HEK293 (cell line): Measurements from ENCODE around the gene SCGB1C1.

ENCODE experiments used
- BCL11A ChIP-seq: fragments of 450-650 bp; formaldehyde crosslinking; IDR thresholded peaks from 2 replicates; pipeline ENCODE4 v1.5.1; 2016; ENCODE audit warnings: low read depth, missing biosample characterization, missing genetic modification characterization
- SP2 ChIP-seq: fragments of 450-650 bp; formaldehyde crosslinking; IDR thresholded peaks from 2 replicates; pipeline ENCODE4 v1.5.1; 2016; ENCODE audit warnings: missing biosample characterization, missing genetic modification characterization
- ZBTB20 ChIP-seq: fragments of 450-650 bp; formaldehyde crosslinking; IDR thresholded peaks from 2 replicates; pipeline ENCODE4 v1.5.1; 2016; ENCODE audit warnings: missing biosample characterization, missing genetic modification characterization
- ZBTB21 ChIP-seq: fragments of 450-650 bp; formaldehyde crosslinking; IDR thresholded peaks from 2 replicates; pipeline ENCODE4 v1.5.1; 2017; ENCODE audit warnings: missing biosample characterization, missing genetic modification characterization
- ZBTB8A ChIP-seq: fragments of 450-650 bp; formaldehyde crosslinking; IDR thresholded peaks from 2 replicates; pipeline ENCODE4 v1.5.1; 2016; ENCODE audit warnings: missing biosample characterization, missing genetic modification characterization
- ZFP69B ChIP-seq: fragments of 450-650 bp; formaldehyde crosslinking; IDR thresholded peaks from 2 replicates; pipeline ENCODE4 v1.5.1; 2016; ENCODE audit warnings: missing biosample characterization, missing genetic modification characterization
- ZNF132 ChIP-seq: fragments of 450-650 bp; formaldehyde crosslinking; IDR thresholded peaks from 2 replicates; pipeline ENCODE4 v1.5.1; 2017; ENCODE audit warnings: missing biosample characterization, missing genetic modification characterization, borderline replicate concordance
- ZNF133 ChIP-seq: fragments of 450-650 bp; formaldehyde crosslinking; IDR thresholded peaks from 2 replicates; pipeline ENCODE4 v1.5.1; 2016; ENCODE audit warnings: missing biosample characterization, missing genetic modification characterization
- ZNF16 ChIP-seq: fragments of 450-650 bp; formaldehyde crosslinking; IDR thresholded peaks from 2 replicates; pipeline ENCODE4 v1.5.1; 2016; ENCODE audit warnings: low read depth, missing biosample characterization, missing genetic modification characterization
- ZNF211 ChIP-seq: fragments of 450-650 bp; formaldehyde crosslinking; IDR thresholded peaks from 2 replicates; pipeline ENCODE4 v1.5.1; 2016; ENCODE audit warnings: low read depth, missing biosample characterization, missing genetic modification characterization
- ZNF311 ChIP-seq: fragments of 450-650 bp; formaldehyde crosslinking; IDR thresholded peaks from 2 replicates; pipeline ENCODE4 v1.5.1; 2017; ENCODE audit warnings: missing biosample characterization, missing genetic modification characterization, borderline replicate concordance
- ZNF37A ChIP-seq: fragments of 450-650 bp; IDR thresholded peaks from 2 replicates; pipeline ENCODE4 v1.5.1; 2018; ENCODE audit warnings: missing biosample characterization, missing genetic modification characterization
- ZNF521 ChIP-seq: fragments of 450-650 bp; formaldehyde crosslinking; IDR thresholded peaks from 2 replicates; pipeline ENCODE4 v1.5.1; 2017; ENCODE audit warnings: missing biosample characterization, mild to moderate bottlenecking, missing genetic modification characterization
- ZNF529 ChIP-seq: fragments of 450-650 bp; formaldehyde crosslinking; IDR thresholded peaks from 2 replicates; pipeline ENCODE4 v1.5.1; 2017; ENCODE audit warnings: missing genetic modification characterization, missing biosample characterization; ENCODE audit not compliant: insufficient replicate concordance
- ZNF548 ChIP-seq: fragments of 450-650 bp; formaldehyde crosslinking; IDR thresholded peaks from 2 replicates; pipeline ENCODE4 v1.5.1; 2016; ENCODE audit warnings: missing biosample characterization, missing genetic modification characterization
- ZNF561 ChIP-seq: fragments of 450-650 bp; IDR thresholded peaks from 2 replicates; pipeline ENCODE4 v1.5.1; 2018; ENCODE audit warnings: missing biosample characterization, missing genetic modification characterization, borderline replicate concordance
- ZNF585B ChIP-seq: fragments of 450-650 bp; formaldehyde crosslinking; IDR thresholded peaks from 2 replicates; pipeline ENCODE4 v1.5.1; 2016; ENCODE audit warnings: missing biosample characterization, missing genetic modification characterization
- ZNF600 ChIP-seq: fragments of 450-650 bp; formaldehyde crosslinking; IDR thresholded peaks from 2 replicates; pipeline ENCODE4 v1.5.1; 2016; ENCODE audit warnings: missing biosample characterization, missing genetic modification characterization
- ZNF626 ChIP-seq: fragments of 450-650 bp; sonication (Bioruptor Pico); formaldehyde crosslinking; IDR thresholded peaks from 2 replicates; pipeline ENCODE4 v1.5.1; 2018; ENCODE audit warnings: missing biosample characterization, missing genetic modification characterization, inconsistent platforms
- ZNF629 ChIP-seq: fragments of 450-650 bp; formaldehyde crosslinking; IDR thresholded peaks from 2 replicates; pipeline ENCODE4 v1.5.1; 2017; ENCODE audit warnings: missing biosample characterization, missing genetic modification characterization
- ZNF701 ChIP-seq: fragments of 450-650 bp; formaldehyde crosslinking; IDR thresholded peaks from 2 replicates; pipeline ENCODE4 v1.5.1; 2016; ENCODE audit warnings: missing biosample characterization, missing genetic modification characterization
- ZNF707 ChIP-seq: fragments of 450-650 bp; formaldehyde crosslinking; IDR thresholded peaks from 2 replicates; pipeline ENCODE4 v1.5.1; 2016; ENCODE audit warnings: missing biosample characterization, missing genetic modification characterization
- ZNF792 ChIP-seq: fragments of 450-650 bp; formaldehyde crosslinking; IDR thresholded peaks from 2 replicates; pipeline ENCODE4 v1.5.1; 2016; ENCODE audit warnings: missing biosample characterization, missing genetic modification characterization
- ZSCAN30 ChIP-seq: fragments of 450-650 bp; IDR thresholded peaks from 2 replicates; pipeline ENCODE4 v1.5.1; 2018; ENCODE audit warnings: missing biosample characterization, mild to moderate bottlenecking, missing genetic modification characterization, moderate library complexity
- ZSCAN4 ChIP-seq: fragments of 450-650 bp; formaldehyde crosslinking; IDR thresholded peaks from 2 replicates; pipeline ENCODE4 v1.5.1; 2017; ENCODE audit warnings: missing biosample characterization, missing genetic modification characterization
- TF ChIP-seq, protein P1 (sequence below): fragments of 450-650 bp; formaldehyde crosslinking; IDR thresholded peaks from 2 replicates; pipeline ENCODE4 v1.5.1; 2016; ENCODE audit warnings: missing biosample characterization, missing genetic modification characterization, borderline replicate concordance
- TF ChIP-seq, protein P2 (sequence below): fragments of 450-650 bp; formaldehyde crosslinking; IDR thresholded peaks from 2 replicates; pipeline ENCODE4 v1.5.1; 2017; ENCODE audit warnings: missing biosample characterization, missing genetic modification characterization
- TF ChIP-seq, protein P3 (sequence below): fragments of 450-650 bp; formaldehyde crosslinking; IDR thresholded peaks from 2 replicates; pipeline ENCODE4 v1.5.1; 2016; ENCODE audit warnings: missing biosample characterization, missing genetic modification characterization
- TF ChIP-seq, protein P4 (sequence below): fragments of 450-650 bp; formaldehyde crosslinking; IDR thresholded peaks from 2 replicates; pipeline ENCODE4 v1.5.1; 2017; ENCODE audit warnings: missing biosample characterization, missing genetic modification characterization

SCGB1C1 gene

GRCh38 chr11:208181-208916, 15.5 kb downstream of the SCGB1C1 start (continued):
- TF ChIP-seq, protein P1, sequence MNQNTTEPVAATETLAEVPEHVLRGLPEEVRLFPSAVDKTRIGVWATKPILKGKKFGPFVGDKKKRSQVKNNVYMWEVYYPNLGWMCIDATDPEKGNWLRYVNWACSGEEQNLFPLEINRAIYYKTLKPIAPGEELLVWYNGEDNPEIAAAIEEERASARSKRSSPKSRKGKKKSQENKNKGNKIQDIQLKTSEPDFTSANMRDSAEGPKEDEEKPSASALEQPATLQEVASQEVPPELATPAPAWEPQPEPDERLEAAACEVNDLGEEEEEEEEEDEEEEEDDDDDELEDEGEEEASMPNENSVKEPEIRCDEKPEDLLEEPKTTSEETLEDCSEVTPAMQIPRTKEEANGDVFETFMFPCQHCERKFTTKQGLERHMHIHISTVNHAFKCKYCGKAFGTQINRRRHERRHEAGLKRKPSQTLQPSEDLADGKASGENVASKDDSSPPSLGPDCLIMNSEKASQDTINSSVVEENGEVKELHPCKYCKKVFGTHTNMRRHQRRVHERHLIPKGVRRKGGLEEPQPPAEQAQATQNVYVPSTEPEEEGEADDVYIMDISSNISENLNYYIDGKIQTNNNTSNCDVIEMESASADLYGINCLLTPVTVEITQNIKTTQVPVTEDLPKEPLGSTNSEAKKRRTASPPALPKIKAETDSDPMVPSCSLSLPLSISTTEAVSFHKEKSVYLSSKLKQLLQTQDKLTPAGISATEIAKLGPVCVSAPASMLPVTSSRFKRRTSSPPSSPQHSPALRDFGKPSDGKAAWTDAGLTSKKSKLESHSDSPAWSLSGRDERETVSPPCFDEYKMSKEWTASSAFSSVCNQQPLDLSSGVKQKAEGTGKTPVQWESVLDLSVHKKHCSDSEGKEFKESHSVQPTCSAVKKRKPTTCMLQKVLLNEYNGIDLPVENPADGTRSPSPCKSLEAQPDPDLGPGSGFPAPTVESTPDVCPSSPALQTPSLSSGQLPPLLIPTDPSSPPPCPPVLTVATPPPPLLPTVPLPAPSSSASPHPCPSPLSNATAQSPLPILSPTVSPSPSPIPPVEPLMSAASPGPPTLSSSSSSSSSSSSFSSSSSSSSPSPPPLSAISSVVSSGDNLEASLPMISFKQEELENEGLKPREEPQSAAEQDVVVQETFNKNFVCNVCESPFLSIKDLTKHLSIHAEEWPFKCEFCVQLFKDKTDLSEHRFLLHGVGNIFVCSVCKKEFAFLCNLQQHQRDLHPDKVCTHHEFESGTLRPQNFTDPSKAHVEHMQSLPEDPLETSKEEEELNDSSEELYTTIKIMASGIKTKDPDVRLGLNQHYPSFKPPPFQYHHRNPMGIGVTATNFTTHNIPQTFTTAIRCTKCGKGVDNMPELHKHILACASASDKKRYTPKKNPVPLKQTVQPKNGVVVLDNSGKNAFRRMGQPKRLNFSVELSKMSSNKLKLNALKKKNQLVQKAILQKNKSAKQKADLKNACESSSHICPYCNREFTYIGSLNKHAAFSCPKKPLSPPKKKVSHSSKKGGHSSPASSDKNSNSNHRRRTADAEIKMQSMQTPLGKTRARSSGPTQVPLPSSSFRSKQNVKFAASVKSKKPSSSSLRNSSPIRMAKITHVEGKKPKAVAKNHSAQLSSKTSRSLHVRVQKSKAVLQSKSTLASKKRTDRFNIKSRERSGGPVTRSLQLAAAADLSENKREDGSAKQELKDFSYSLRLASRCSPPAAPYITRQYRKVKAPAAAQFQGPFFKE (tag by site-specific recombination), result no peak
- no peak for TF ChIP-seq ZBTB21 (tag by site-specific recombination)
- no peak for TF ChIP-seq BCL11A
- TF ChIP-seq ZFP69B (tag by site-specific recombination), result peak; percentile 74
- no peak for TF ChIP-seq ZNF211 (tag by site-specific recombination)
- TF ChIP-seq ZNF37A (tag by site-specific recombination), result no peak
- TF ChIP-seq ZNF521 (tag by site-specific recombination), result no peak
- TF ChIP-seq, protein P2, sequence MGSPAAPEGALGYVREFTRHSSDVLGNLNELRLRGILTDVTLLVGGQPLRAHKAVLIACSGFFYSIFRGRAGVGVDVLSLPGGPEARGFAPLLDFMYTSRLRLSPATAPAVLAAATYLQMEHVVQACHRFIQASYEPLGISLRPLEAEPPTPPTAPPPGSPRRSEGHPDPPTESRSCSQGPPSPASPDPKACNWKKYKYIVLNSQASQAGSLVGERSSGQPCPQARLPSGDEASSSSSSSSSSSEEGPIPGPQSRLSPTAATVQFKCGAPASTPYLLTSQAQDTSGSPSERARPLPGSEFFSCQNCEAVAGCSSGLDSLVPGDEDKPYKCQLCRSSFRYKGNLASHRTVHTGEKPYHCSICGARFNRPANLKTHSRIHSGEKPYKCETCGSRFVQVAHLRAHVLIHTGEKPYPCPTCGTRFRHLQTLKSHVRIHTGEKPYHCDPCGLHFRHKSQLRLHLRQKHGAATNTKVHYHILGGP (tag by site-specific recombination), result no peak
- no peak for TF ChIP-seq ZNF600 (tag by site-specific recombination)
- no peak for TF ChIP-seq ZNF16
- TF ChIP-seq, protein P3, sequence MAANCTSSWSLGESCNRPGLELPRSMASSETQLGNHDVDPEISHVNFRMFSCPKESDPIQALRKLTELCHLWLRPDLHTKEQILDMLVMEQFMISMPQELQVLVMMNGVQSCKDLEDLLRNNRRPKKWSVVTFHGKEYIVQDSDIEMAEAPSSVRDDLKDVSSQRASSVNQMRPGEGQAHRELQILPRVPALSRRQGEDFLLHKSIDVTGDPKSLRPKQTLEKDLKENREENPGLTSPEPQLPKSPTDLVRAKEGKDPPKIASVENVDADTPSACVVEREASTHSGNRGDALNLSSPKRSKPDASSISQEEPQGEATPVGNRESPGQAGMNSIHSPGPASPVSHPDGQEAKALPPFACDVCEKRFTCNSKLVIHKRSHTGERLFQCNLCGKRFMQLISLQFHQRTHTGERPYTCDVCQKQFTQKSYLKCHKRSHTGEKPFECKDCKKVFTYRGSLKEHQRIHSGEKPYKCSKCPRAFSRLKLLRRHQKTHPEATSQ (tag by site-specific recombination), result no peak
- TF ChIP-seq ZNF792 (tag by site-specific recombination), result no peak
- no peak for TF ChIP-seq ZSCAN4 (tag by site-specific recombination)
- no peak for TF ChIP-seq ZNF626 (tag by site-specific recombination)
- no peak for TF ChIP-seq ZNF629 (tag by site-specific recombination)
- TF ChIP-seq ZNF707 (tag by site-specific recombination), result no peak
- no peak for TF ChIP-seq ZNF133 (tag by site-specific recombination)
- TF ChIP-seq, protein P4, sequence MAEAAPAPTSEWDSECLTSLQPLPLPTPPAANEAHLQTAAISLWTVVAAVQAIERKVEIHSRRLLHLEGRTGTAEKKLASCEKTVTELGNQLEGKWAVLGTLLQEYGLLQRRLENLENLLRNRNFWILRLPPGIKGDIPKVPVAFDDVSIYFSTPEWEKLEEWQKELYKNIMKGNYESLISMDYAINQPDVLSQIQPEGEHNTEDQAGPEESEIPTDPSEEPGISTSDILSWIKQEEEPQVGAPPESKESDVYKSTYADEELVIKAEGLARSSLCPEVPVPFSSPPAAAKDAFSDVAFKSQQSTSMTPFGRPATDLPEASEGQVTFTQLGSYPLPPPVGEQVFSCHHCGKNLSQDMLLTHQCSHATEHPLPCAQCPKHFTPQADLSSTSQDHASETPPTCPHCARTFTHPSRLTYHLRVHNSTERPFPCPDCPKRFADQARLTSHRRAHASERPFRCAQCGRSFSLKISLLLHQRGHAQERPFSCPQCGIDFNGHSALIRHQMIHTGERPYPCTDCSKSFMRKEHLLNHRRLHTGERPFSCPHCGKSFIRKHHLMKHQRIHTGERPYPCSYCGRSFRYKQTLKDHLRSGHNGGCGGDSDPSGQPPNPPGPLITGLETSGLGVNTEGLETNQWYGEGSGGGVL (tag by site-specific recombination), result no peak
- TF ChIP-seq ZNF585B (tag by site-specific recombination), result no peak
- TF ChIP-seq SP2 (tag by site-specific recombination), result peak; percentile 51
- TF ChIP-seq ZNF701 (tag by site-specific recombination), result no peak
- TF ChIP-seq ZBTB20 (tag by site-specific recombination), result no peak; the same call in 1 of the 2 replicates
- no peak for TF ChIP-seq ZNF548 (tag by site-specific recombination)
- TF ChIP-seq ZSCAN30 (tag by site-specific recombination), result peak; percentile 49; the same call in 1 of the 2 replicates
- TF ChIP-seq ZNF311 (tag by site-specific recombination), result no peak
- 0 out of 2 replicates have a peak, but pooled peaks have one; percentile 54 for TF ChIP-seq ZNF561 (tag by site-specific recombination)
- no peak for TF ChIP-seq ZNF529 (tag by site-specific recombination)
- TF ChIP-seq ZNF132 (tag by site-specific recombination), result no peak
- peak; percentile 72 for TF ChIP-seq ZBTB8A
